NK-92 (cell line): ENCODE data around the gene OR4N5.

Experiments
- DNase-seq: peaks from one replicate; lab custom pipeline; 2025; ENCODE audit not compliant: unreplicated experiment; lab: John Stamatoyannopoulos, UW

Gene OR4N5

DNA sequence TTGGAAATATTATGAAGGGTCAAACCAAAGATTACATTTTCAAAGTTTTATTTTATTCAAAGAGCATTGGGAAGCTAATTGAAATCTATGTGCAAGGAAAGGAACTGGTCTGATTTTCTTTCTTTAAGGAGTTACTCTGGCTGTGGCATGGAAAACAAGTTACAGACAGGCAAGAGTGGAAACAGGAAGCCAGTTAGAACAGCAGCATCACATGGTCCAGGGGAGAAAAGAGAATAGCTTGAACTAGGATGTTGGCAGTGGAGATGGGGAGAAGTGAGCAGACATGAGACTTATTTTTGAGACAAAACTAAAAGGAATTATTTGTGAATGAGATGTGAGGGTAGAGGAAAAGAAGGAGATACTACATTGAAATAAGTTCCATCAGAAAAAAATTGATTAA is 55.5 kb downstream of the OR4N5 start:
- no peak for DNase-seq
